Measurements from ENCODE around the gene LIM2. TPM values are rescaled to one million over a fixed set of nuclear protein-coding genes. Genes with fewer than 3 reads are reported as not detected.

LIM2 gene
- total and polyA plus RNA-seq, 9 of the 15 experiments (the other 6 are each of a cell fraction or from before 2014, with no cell fraction given) = 0.07 to 0.45 (median 0.18) TPM; not detected in 4

DNA sequence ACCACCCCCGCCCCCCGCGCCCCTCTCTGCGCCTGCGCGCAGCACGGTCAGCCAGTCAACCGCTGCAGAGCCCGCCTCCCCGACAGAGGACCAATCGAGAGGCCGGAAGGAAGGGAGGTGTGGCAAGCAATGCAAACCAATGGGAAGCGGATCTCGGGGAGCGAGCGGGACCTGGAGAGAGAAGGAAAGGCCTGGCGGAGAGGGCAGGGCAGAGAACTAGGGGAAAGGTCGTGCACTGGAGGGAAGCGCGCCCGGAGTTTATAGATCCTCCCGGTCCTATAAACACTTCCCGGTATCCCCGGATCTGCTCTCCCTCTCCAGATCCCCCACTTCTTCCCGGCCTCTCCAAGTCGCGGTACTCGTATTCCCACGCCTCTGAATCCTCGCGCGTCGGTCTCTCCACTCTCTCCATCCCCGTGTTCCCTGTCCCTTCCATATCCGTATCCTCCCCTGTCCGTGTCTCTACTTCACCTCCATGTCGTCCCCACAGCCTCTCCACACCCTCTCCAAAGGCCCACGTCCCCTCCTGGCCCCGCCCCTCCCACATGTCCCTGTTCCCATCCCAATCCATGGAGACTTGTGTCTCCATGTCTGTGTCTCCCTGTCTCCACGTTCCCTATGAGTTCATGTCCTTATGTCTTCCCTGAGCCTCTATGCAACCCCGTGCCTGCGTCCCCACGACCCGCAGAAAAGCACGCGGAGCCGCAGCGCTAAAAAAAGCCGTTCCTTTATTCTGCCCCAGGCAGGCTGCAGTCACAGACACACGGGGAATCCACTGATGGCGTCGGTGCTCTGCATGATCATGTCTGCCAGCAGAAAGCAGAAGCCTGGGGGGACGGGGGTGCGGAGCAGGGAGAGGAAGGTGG, 21.2 kb downstream of the LIM2 start (continued):
- TF ChIP-seq RBBP5 (IDR thresholded peaks at IDR 0.05; ENCODE audit: borderline replicate concordance, insufficient read depth, low read length, poor library complexity, severe bottlenecking) (peak; percentile 48), PYGO2 (tag; IDR thresholded peaks at IDR 0.05) (no peak), MCM3 (IDR thresholded peaks at IDR 0.05) (no peak), RFX5 (IDR thresholded peaks at IDR 0.05; ENCODE audit: low read depth, low read length) (no peak), MXI1 (IDR thresholded peaks at IDR 0.05; ENCODE audit: low read depth, low read length) (no peak), CEBPB (tag; IDR thresholded peaks at IDR 0.05) (no peak), COPS2 (conservative IDR thresholded peaks at IDR 0.05) (no peak), DPF2 (IDR thresholded peaks at IDR 0.05) (peak; percentile 70), ATF7 (IDR thresholded peaks at IDR 0.05) (peak; percentile 62; the same call in 1 of the 2 replicates), ILF3 (IDR thresholded peaks at IDR 0.05; ENCODE audit: borderline replicate concordance) (peak; percentile 65; the same call in 1 of the 2 replicates), SMAD4 (CRISPR knock-in tag; conservative IDR thresholded peaks at IDR 0.05) (peak; percentile 48), CHCHD3 (CRISPR knock-in tag; IDR thresholded peaks at IDR 0.05) (no peak), ARID2 (IDR thresholded peaks at IDR 0.05) (peak; percentile 32; the same call in 1 of the 2 replicates), RBM34 (IDR thresholded peaks at IDR 0.05; ENCODE audit: borderline replicate concordance, insufficient read depth, low read length) (no peak), POLR2H (tag; IDR thresholded peaks at IDR 0.05; ENCODE audit: low read depth) (peak; percentile 78), POU5F1 (IDR thresholded peaks at IDR 0.05; ENCODE audit: borderline replicate concordance, low read depth, low read length, partially characterized antibody) (no peak), CCNT2 (IDR thresholded peaks at IDR 0.05; ENCODE audit: borderline replicate concordance, extremely low read depth, insufficient read length, low read depth, low read length) (peak; percentile 24)
- TF ChIP-seq, protein P1, sequence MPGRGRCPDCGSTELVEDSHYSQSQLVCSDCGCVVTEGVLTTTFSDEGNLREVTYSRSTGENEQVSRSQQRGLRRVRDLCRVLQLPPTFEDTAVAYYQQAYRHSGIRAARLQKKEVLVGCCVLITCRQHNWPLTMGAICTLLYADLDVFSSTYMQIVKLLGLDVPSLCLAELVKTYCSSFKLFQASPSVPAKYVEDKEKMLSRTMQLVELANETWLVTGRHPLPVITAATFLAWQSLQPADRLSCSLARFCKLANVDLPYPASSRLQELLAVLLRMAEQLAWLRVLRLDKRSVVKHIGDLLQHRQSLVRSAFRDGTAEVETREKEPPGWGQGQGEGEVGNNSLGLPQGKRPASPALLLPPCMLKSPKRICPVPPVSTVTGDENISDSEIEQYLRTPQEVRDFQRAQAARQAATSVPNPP (IDR thresholded peaks at IDR 0.05; ENCODE audit: borderline replicate concordance, insufficient read depth, insufficient read length) = no peak
- TF ChIP-seq, protein P2, sequence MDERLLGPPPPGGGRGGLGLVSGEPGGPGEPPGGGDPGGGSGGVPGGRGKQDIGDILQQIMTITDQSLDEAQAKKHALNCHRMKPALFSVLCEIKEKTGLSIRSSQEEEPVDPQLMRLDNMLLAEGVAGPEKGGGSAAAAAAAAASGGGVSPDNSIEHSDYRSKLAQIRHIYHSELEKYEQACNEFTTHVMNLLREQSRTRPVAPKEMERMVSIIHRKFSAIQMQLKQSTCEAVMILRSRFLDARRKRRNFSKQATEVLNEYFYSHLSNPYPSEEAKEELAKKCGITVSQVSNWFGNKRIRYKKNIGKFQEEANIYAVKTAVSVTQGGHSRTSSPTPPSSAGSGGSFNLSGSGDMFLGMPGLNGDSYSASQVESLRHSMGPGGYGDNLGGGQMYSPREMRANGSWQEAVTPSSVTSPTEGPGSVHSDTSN (CRISPR knock-in tag; IDR thresholded peaks at IDR 0.05; ENCODE audit: low read depth) = no peak
- TF ChIP-seq, protein P2 (tag; conservative IDR thresholded peaks at IDR 0.05; ENCODE audit: low read depth) = no peak
- TF ChIP-seq, protein P3, sequence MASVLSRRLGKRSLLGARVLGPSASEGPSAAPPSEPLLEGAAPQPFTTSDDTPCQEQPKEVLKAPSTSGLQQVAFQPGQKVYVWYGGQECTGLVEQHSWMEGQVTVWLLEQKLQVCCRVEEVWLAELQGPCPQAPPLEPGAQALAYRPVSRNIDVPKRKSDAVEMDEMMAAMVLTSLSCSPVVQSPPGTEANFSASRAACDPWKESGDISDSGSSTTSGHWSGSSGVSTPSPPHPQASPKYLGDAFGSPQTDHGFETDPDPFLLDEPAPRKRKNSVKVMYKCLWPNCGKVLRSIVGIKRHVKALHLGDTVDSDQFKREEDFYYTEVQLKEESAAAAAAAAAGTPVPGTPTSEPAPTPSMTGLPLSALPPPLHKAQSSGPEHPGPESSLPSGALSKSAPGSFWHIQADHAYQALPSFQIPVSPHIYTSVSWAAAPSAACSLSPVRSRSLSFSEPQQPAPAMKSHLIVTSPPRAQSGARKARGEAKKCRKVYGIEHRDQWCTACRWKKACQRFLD (CRISPR knock-in tag; IDR thresholded peaks at IDR 0.05) = peak; percentile 11; the same call in 1 of the 2 replicates
- TF ChIP-seq, protein P4, sequence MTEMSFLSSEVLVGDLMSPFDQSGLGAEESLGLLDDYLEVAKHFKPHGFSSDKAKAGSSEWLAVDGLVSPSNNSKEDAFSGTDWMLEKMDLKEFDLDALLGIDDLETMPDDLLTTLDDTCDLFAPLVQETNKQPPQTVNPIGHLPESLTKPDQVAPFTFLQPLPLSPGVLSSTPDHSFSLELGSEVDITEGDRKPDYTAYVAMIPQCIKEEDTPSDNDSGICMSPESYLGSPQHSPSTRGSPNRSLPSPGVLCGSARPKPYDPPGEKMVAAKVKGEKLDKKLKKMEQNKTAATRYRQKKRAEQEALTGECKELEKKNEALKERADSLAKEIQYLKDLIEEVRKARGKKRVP (CRISPR knock-in tag; IDR thresholded peaks at IDR 0.05) = no peak
